Panc1 (cell line): ENCODE measurements around the gene MOXD1. TPM values are rescaled to one million over a fixed set of nuclear protein-coding genes. Genes with fewer than 3 reads are reported as not detected.
"Not testable (repeated sequence)": the region's sequence is repeated elsewhere in the genome, so short reads cannot be mapped to it uniquely, and the experiment has no call there.

Source experiments
- ATAC-seq: fragments of 200-7000 bp; cut with Tn5 transposase; 2 replicates; pipeline ENCODE4 v1.9.1; 2020; ENCODE audit warnings: mild to moderate bottlenecking, moderate library complexity
- BruUV-seq: library from RNA; stranded (reverse); fragments of 400-500 nt; replicated peaks from 2 replicates; lab custom pipeline; 2021; lab: Mats Ljungman, UMichigan
- CTCF ChIA-PET: fragments of 300-600 bp; sonication (Branson Sonifier 250); formaldehyde crosslinking; loops from one replicate; lab custom pipeline; 2022; ENCODE audit warnings: antibody characterized with exemption; lab: Charles Lee
- POLR2A ChIA-PET: fragments of 300-600 bp; sonication (Branson Sonifier 250); formaldehyde crosslinking; loops from one replicate; lab custom pipeline; 2022; ENCODE audit warnings: antibody characterized with exemption; lab: Charles Lee
- DNase-seq: peaks from one replicate; pipeline ENCODE4 v3.0.0-alpha.2; 2010; ENCODE audit warnings: low read depth, low spot score
- H3K27ac ChIP-seq: 2 replicates; pipeline ENCODE4 v1.5.1; 2011; ENCODE audit warnings: mild to moderate bottlenecking, low read length, inconsistent platforms
- H3K27me3 ChIP-seq: fragments of 200-500 bp; sonication (Bioruptor generic); 2 replicates; pipeline ENCODE4 v1.6.0; 2014; ENCODE audit warnings: low read length, inconsistent platforms; ENCODE audit not compliant: control insufficient read depth, insufficient read depth
- H3K36me3 ChIP-seq: fragments of 200-500 bp; sonication (Bioruptor generic); 2 replicates; pipeline ENCODE4 v1.5.1; 2014; ENCODE audit warnings: inconsistent platforms, mild to moderate bottlenecking, low read length, moderate library complexity; ENCODE audit not compliant: control insufficient read depth, insufficient read depth
- H3K4me1 ChIP-seq: 2 replicates; pipeline ENCODE4 v1.5.1; 2011; ENCODE audit warnings: inconsistent platforms, mild to moderate bottlenecking, low read length, moderate library complexity; ENCODE audit not compliant: control insufficient read depth, insufficient read depth
- H3K4me3 ChIP-seq, 2 experiments: 2 replicates each; pipeline ENCODE4 v1.5.1; 2011 to 2012; ENCODE audit warnings: low read depth in 2 of 2, low read length in 2 of 2, mild to moderate bottlenecking in 2 of 2, inconsistent platforms in 1 of 2, moderate library complexity in 1 of 2
- H3K9me3 ChIP-seq: fragments of 200-500 bp; sonication (Bioruptor generic); 2 replicates; pipeline ENCODE4 v1.5.1; 2014; ENCODE audit warnings: low read depth, mild to moderate bottlenecking, inconsistent platforms, low read length, moderate library complexity; ENCODE audit not compliant: control insufficient read depth, insufficient read depth
- CTCF ChIP-seq: fragments of 450-650 bp; IDR thresholded peaks from 2 replicates; pipeline ENCODE4 v1.5.1; 2017; ENCODE audit warnings: mild to moderate bottlenecking
- POLR2AphosphoS5 ChIP-seq: IDR thresholded peaks from 2 replicates; pipeline ENCODE4 v1.6.1; 2012; ENCODE audit warnings: mild to moderate bottlenecking, low read depth, low read length, moderate library complexity
- REST ChIP-seq, 2 experiments: IDR thresholded peaks; 2 replicates each; pipeline ENCODE4 v1.6.1; 2011 to 2012; ENCODE audit warnings: low read depth in 2 of 2, control low read depth in 1 of 2, low read length in 1 of 2, mild to moderate bottlenecking in 1 of 2, moderate library complexity in 1 of 2; ENCODE audit not compliant: insufficient read depth in 1 of 2
- SIN3A ChIP-seq: IDR thresholded peaks from 2 replicates; pipeline ENCODE4 v1.6.1; 2012; ENCODE audit warnings: low read depth, mild to moderate bottlenecking, low read length, moderate library complexity, borderline replicate concordance; ENCODE audit not compliant: insufficient read depth
- TCF7L2 ChIP-seq: IDR thresholded peaks from 2 replicates; pipeline ENCODE4 v1.6.1; 2011; ENCODE audit warnings: mild to moderate bottlenecking, low read depth, low read length, inconsistent platforms
- in situ Hi-C: cut with HindIII; loops from 2 replicates; pipeline ENCODE4 v1.10.0; 2016; ENCODE audit warnings: low sequenced_read_pairs, low pct_unique_long_range_greater_than_20kb
- intact Hi-C: fragments of 100-400 bp; cut with micrococcal nuclease; formaldehyde crosslinking; loops from one replicate; pipeline ENCODE4 v1.10.0; 2022; ENCODE audit not compliant: unreplicated experiment
- total RNA-seq: library from RNA; stranded (reverse); gene quantifications from one replicate; pipeline ENCODE4 v1.2.1, GENCODE V29; 2021; ENCODE audit not compliant: unreplicated experiment

The MOXD1 gene
- total RNA-seq, 1 experiment from 2014 or later, result 0.21 TPM

- Histone ChIP-seq H3K27me3 (no peaks in the 10 kb centered on the region), H3K36me3 (no peaks in the 10 kb centered on the region), H3K4me1 (no peaks in the 10 kb centered on the region), H3K9me3 (no peaks in the 10 kb centered on the region), H3K27ac (no peak overlapping the region), H3K4me3 (no peak overlapping the region)
- ChIA-PET CTCF (no interaction called here), POLR2A (no interaction called here)
- TF ChIP-seq POLR2AphosphoS5, result no peak
- TF ChIP-seq CTCF, result no peak
- no peak for TF ChIP-seq SIN3A
- TF ChIP-seq TCF7L2, result no peak
- BruUV-seq, result no TSS peak
- intact Hi-C loops, result no loop called here
- ATAC-seq, result no peak
- DNase-seq, result no peak
- in situ Hi-C loops, result no loop called here
These were observed 128.5 kb downstream of the MOXD1 start for GRCh38 chr6:132272776-132273175.

- ChIA-PET CTCF (interaction anchor here (1.6 kb wide), 1 partner anchor 9 kb away, joined by 7 read pairs; no protein-coding TSS in a partner anchor), POLR2A (no interaction called here)
- no peak for ATAC-seq
- no TSS peak for BruUV-seq
- H3K9me3 ChIP-seq, result no peaks in the 10 kb centered on the region
- H3K27me3 ChIP-seq, result no peaks in the 10 kb centered on the region
- in situ Hi-C loops (no loop called here), intact Hi-C loops (no loop called here)
- no peak for TF ChIP-seq TCF7L2
- no peak for TF ChIP-seq REST (IDR thresholded peaks at IDR 0.05; ENCODE audit: insufficient read depth in 1 of 2, low read depth in 2 of 2, low read length in 1 of 2)
- no peak for TF ChIP-seq POLR2AphosphoS5
- no peak for TF ChIP-seq SIN3A
- TF ChIP-seq CTCF, result no peak
- H3K4me1 ChIP-seq, result no peaks in the 10 kb centered on the region
- H3K27ac ChIP-seq, result no peak overlapping the region
- DNase-seq, result no peak
- no peak overlapping the region for H3K4me3 ChIP-seq
- no peaks in the 10 kb centered on the region for H3K36me3 ChIP-seq
These were observed 130.4 kb downstream of the MOXD1 start for GRCh38 chr6:132270726-132271402.

- in situ Hi-C loops, H3K27ac ChIP-seq, BruUV-seq, H3K4me3 ChIP-seq, DNase-seq, POLR2A ChIA-PET, CTCF ChIA-PET, intact Hi-C loops, H3K36me3 ChIP-seq, H3K9me3 ChIP-seq, ATAC-seq, H3K4me1 ChIP-seq, H3K27me3 ChIP-seq: not testable (repeated sequence)
These were observed 132.6 kb downstream of the MOXD1 start for GRCh38 chr6:132268666-132269065.
